CD4-positive, alpha-beta memory T cell (primary cell): ENCODE measurements around the gene RBM19. TPM values are rescaled to one million over a fixed set of nuclear protein-coding genes. Genes with fewer than 3 reads are reported as not detected.

Experiments
- CTCF ChIA-PET: fragments of 350-600 bp; sonication (Branson Sonifier 250); formaldehyde crosslinking; loops from one replicate; lab custom pipeline; 2021; ENCODE audit warnings: inconsistent platforms; ENCODE audit not compliant: partially characterized antibody; lab: Charles Lee
- POLR2A ChIA-PET: fragments of 350-600 bp; sonication (Branson Sonifier 250); formaldehyde crosslinking; loops from one replicate; lab custom pipeline; 2021; ENCODE audit not compliant: partially characterized antibody; lab: Charles Lee
- DNase-seq, 5 donors: peaks; one replicate each; pipeline versions ENCODE4 v3.0.0 to v3.0.0-alpha.2; 2020 to 2022; ENCODE audit warnings: mixed read lengths in 1 of 5
- H3K27ac ChIP-seq: one replicate; pipeline ENCODE4 v1.7.0; 2013; ENCODE audit warnings: low read depth, low read length
- H3K27me3 ChIP-seq: 2 replicates; pipeline ENCODE4 v1.7.0; 2013; ENCODE audit warnings: mild to moderate bottlenecking, low read length, moderate library complexity; ENCODE audit not compliant: insufficient read depth
- H3K36me3 ChIP-seq: 2 replicates; pipeline ENCODE4 v1.7.0; 2013; ENCODE audit warnings: mild to moderate bottlenecking, low read length, moderate library complexity; ENCODE audit not compliant: insufficient read depth
- H3K4me1 ChIP-seq: 2 replicates; pipeline ENCODE4 v1.7.0; 2013; ENCODE audit warnings: mild to moderate bottlenecking, low read length, moderate library complexity; ENCODE audit not compliant: insufficient read depth
- H3K4me3 ChIP-seq, 2 donors: one replicate each; pipeline ENCODE4 v1.7.0; 2013; ENCODE audit warnings: low read length in 2 of 2, mild to moderate bottlenecking in 1 of 2
- H3K9me3 ChIP-seq, 2 donors: one replicate each; pipeline ENCODE4 v1.7.0; 2013; ENCODE audit warnings: low read length in 2 of 2, control low read depth in 1 of 2; ENCODE audit not compliant: control insufficient read depth in 1 of 2
- H3K27ac Mint-ChIP-seq, 7 donors: one replicate each; pipeline ENCODE4 v1.8.0; 2020 to 2021; ENCODE audit warnings: mixed read lengths in 7 of 7, mild to moderate bottlenecking in 6 of 7, inconsistent platforms in 3 of 7, moderate library complexity in 3 of 7
- H3K27me3 Mint-ChIP-seq, 2 donors: one replicate each; pipeline ENCODE4 v1.8.0; 2020 to 2021; ENCODE audit warnings: mixed read lengths in 2 of 2
- H3K36me3 Mint-ChIP-seq, 2 donors: one replicate each; pipeline ENCODE4 v1.8.0; 2020 to 2021; ENCODE audit warnings: mixed read lengths in 2 of 2, inconsistent platforms in 1 of 2, mild to moderate bottlenecking in 1 of 2
- H3K4me1 Mint-ChIP-seq, 4 donors: one replicate each; pipeline ENCODE4 v1.8.0; 2020 to 2021; ENCODE audit warnings: mixed read lengths in 4 of 4, mild to moderate bottlenecking in 1 of 4
- H3K4me3 Mint-ChIP-seq, 8 donors: one replicate each; pipeline ENCODE4 v1.8.0; 2020 to 2021; ENCODE audit warnings: mixed read lengths in 8 of 8, mild to moderate bottlenecking in 7 of 8, moderate library complexity in 6 of 8, inconsistent platforms in 3 of 8
- H3K9me3 Mint-ChIP-seq, 8 donors: one replicate each; pipeline ENCODE4 v1.8.0; 2020 to 2021; ENCODE audit warnings: mixed read lengths in 8 of 8, mild to moderate bottlenecking in 5 of 8, inconsistent platforms in 3 of 8, moderate library complexity in 1 of 8
- intact Hi-C: fragments of 100-400 bp; cut with micrococcal nuclease; formaldehyde crosslinking; loops from one replicate; pipeline ENCODE4 v1.15.1; 2023
- polyA plus RNA-seq, 2 donors: library from polyadenylated mRNA; unstranded; fragments of 300-500 nt; fragmentation: Illumina TruSeq; gene quantifications; one replicate each; pipeline ENCODE4 v1.2.3, GENCODE V29; 2021
- total RNA-seq, 2 experiments: library from RNA; stranded (reverse); gene quantifications; one replicate each; pipeline ENCODE4 v1.2.3, GENCODE V29; 2021

RBM19 gene
- total and polyA plus RNA-seq, 4 experiments from 2014 or later: 2.9 to 78.4 (median 42.4) TPM

DNA sequence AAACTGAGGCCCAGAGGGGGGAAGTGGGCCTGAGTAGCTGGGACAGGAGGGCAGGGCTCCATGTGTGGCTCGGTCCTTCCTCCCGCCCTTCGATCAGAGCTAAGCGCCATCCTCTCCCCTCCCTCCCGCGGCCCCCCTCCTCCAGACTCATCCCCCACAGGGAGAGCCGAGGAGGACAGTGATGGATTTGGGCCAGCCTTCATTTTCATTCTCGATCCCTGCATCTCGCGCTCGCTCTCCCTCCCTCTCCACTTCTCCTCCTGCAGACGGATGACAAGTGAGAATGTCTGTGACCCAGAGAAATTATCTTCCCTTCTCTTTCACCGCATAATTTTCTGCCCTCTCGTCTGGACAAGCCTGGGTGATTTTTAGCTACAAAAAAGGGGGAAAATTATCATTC is 183.3 kb downstream of the RBM19 start:
- Mint-ChIP-seq H3K27ac (no peak overlapping the region), H3K27me3 (peaks cover 24 to 30% of the 10 kb centered on the region in 2 donors), H3K4me3 (no peak overlapping the region), H3K36me3 (peaks cover 0 to 4% of the 10 kb centered on the region in 2 donors), H3K9me3 (peaks cover 0 to 34% (median 9%) of the 10 kb centered on the region in 8 donors), H3K4me1 (no peaks in the 10 kb centered on the region)
- no peaks in the 10 kb centered on the region for H3K4me1 ChIP-seq
- POLR2A ChIA-PET: no interaction called here
- H3K9me3 ChIP-seq: no peaks in the 10 kb centered on the region
- H3K27ac ChIP-seq: no peak overlapping the region
- intact Hi-C loops: no loop called here
- H3K36me3 ChIP-seq: no peaks in the 10 kb centered on the region
- no peak overlapping the region for H3K4me3 ChIP-seq
- no peak for DNase-seq
- no peaks in the 10 kb centered on the region for H3K27me3 ChIP-seq
- CTCF ChIA-PET: no interaction called here

DNA sequence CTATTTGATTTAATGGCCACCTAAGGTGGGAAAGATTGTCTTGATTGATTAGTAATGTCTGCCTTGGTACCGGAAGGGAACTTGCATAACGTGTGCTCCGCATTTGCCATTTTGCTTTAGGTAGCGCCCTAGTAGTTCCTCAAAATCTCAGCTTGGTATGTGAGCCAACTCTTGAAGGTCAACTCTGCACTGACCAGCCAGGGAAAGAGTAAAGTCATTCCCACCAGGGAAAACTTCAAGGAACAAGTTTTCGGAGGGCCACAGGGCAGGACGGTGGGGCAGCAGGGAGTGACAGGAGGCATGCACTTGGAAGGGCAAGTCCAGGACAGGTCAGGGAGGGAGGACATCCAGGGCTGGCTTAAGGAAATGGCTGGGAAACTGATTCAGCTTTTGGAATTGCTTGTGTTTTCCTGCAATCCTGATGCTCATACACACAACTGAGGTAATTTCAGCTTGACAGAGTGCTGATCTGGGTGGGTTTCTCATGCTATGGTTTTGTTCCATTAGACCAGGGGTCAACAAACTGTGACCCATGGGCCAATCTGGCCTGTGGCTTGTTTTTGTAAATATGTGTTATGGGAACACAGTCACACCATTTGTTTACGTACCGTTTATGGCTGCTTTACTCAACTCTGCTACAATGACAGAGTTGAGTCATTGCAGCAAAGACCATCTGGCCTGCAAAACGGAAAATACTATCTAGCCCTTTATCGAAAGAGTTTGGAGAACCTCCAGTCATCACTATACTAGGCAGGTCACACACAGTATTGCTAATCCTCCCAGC is 184.5 kb downstream of the RBM19 start:
- H3K9me3 ChIP-seq: no peaks in the 10 kb centered on the region
- no peaks in the 10 kb centered on the region for H3K36me3 ChIP-seq
- no peak overlapping the region for H3K4me3 ChIP-seq
- H3K27ac Mint-ChIP-seq: no peak overlapping the region
- H3K36me3 Mint-ChIP-seq: peaks cover 0 to 4% of the 10 kb centered on the region in 2 donors
- intact Hi-C loops: no loop called here
- no peaks in the 10 kb centered on the region for H3K4me1 Mint-ChIP-seq
- H3K4me1 ChIP-seq: no peaks in the 10 kb centered on the region
- peaks cover 24 to 30% of the 10 kb centered on the region in 2 donors for H3K27me3 Mint-ChIP-seq
- no peaks in the 10 kb centered on the region for H3K27me3 ChIP-seq
- DNase-seq: no peak
- peaks cover 0 to 25% (median 8%) of the 10 kb centered on the region in 8 donors for H3K9me3 Mint-ChIP-seq
- H3K4me3 Mint-ChIP-seq: no peak overlapping the region
- POLR2A ChIA-PET: no interaction called here
- CTCF ChIA-PET: no interaction called here
- no peak overlapping the region for H3K27ac ChIP-seq

DNA sequence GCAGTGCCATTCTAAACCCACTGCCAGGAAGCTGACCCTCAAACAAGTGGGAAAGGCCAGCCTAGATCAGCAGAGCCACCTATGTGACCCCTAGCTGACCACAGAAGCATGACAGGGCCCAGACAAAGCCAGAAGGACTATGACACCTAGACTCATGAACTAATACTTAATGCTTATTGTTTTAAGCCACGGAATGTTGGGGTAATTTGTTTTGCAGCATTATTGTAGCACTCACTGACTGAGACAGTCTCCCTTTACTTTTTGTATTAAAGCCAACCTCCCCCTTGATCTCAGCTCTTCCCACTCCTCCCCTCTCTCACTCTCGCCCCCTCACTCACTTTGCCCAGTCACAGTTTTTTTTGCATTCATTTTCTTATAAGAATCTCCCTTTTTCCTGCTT is 186.4 kb downstream of the RBM19 start:
- H3K27me3 Mint-ChIP-seq: peaks cover 21 to 30% of the 10 kb centered on the region in 2 donors

DNA sequence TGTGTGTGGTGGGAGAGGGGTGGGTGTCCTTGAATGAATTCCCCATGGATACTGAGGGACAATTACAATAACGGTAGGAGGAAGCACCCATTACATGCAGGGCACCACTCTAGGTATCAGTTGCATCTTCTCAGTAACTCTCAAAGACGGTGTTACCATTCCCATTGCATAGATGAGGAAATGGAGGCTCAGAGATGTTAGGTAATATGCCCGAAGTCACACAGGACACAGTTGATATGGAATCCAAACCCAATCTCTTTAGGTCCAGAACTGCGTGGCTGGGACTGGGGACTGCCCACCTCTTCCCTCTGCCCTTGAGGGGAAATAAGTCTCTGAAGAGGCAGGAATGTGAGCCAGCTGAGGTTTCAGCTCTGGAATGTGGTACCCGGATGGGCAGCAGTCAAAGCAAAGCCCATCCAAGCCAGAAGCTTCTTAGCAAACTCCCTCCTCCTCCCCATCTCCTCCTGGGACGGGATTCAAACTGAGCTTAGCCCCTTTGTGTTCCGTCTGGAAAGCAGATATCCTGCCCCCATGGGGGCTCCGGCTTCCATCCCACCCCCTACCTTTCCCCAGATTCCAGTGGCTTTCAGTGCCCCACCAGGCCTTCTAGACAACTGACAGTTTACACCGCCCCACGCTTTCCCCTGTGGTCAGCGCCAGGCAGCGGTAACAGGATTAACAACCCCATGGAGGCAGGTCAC is 187.5 kb downstream of the RBM19 start:
- no peaks in the 10 kb centered on the region for H3K4me1 ChIP-seq
- no peaks in the 10 kb centered on the region for H3K36me3 ChIP-seq
- ChIA-PET CTCF (no interaction called here), POLR2A (no interaction called here)
- Mint-ChIP-seq H3K27ac (no peak overlapping the region), H3K27me3 (peaks cover 20 to 30% of the 10 kb centered on the region in 2 donors), H3K9me3 (peaks cover 0 to 28% (median 6%) of the 10 kb centered on the region in 8 donors), H3K4me1 (no peaks in the 10 kb centered on the region), H3K36me3 (peaks cover 0 to 4% of the 10 kb centered on the region in 2 donors), H3K4me3 (no peak overlapping the region)
- no peaks in the 10 kb centered on the region for H3K9me3 ChIP-seq
- H3K4me3 ChIP-seq: no peak overlapping the region
- DNase-seq: no peak
- no peaks in the 10 kb centered on the region for H3K27me3 ChIP-seq
- no peak overlapping the region for H3K27ac ChIP-seq
- intact Hi-C loops: no loop called here

More for the DNA sequence above, 186.4 kb downstream of the RBM19 start:
- H3K36me3 ChIP-seq: no peaks in the 10 kb centered on the region
- ChIA-PET CTCF (no interaction called here), POLR2A (no interaction called here)
- no peak overlapping the region for H3K4me3 Mint-ChIP-seq
- no peak overlapping the region for H3K27ac Mint-ChIP-seq
- H3K27ac ChIP-seq: no peak overlapping the region
- no peaks in the 10 kb centered on the region for H3K4me1 Mint-ChIP-seq
- H3K4me1 ChIP-seq: no peaks in the 10 kb centered on the region
- peaks cover 0 to 26% (median 5%) of the 10 kb centered on the region in 8 donors for H3K9me3 Mint-ChIP-seq
- H3K9me3 ChIP-seq: no peaks in the 10 kb centered on the region
- H3K27me3 ChIP-seq: no peaks in the 10 kb centered on the region
- intact Hi-C loops: no loop called here
- H3K4me3 ChIP-seq: no peak overlapping the region
- DNase-seq: no peak
- H3K36me3 Mint-ChIP-seq: peaks cover 0 to 4% of the 10 kb centered on the region in 2 donors

DNA sequence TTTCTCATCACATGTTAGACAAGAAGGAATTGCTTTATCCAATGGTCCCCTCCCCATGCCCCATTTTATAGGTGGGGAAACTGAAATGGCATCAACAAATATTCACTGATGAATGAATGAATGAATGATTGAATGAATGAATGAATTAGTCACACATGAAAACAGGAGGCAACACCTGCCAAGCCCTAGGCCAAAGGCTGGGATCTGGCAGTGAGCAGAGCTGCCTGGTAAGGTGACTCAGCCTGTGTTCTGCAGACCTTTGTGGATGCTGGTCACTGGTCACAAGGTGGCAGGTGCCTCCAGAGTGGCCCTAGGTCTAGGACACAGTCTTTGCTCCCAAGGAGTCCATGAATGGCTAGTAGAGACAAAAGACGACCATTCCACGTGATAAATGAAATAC is 188.4 kb downstream of the RBM19 start:
- Mint-ChIP-seq H3K27me3 (peaks cover 18 to 28% of the 10 kb centered on the region in 2 donors), H3K4me3 (no peak overlapping the region), H3K9me3 (peaks cover 0 to 30% (median 6%) of the 10 kb centered on the region in 8 donors), H3K4me1 (no peaks in the 10 kb centered on the region), H3K27ac (no peak overlapping the region), H3K36me3 (peaks cover 0 to 4% of the 10 kb centered on the region in 2 donors)
- Histone ChIP-seq H3K9me3 (no peaks in the 10 kb centered on the region), H3K36me3 (no peaks in the 10 kb centered on the region), H3K27me3 (no peaks in the 10 kb centered on the region), H3K4me1 (no peaks in the 10 kb centered on the region), H3K27ac (no peak overlapping the region), H3K4me3 (no peak overlapping the region)
- CTCF ChIA-PET: no interaction called here
- no peak for DNase-seq
- intact Hi-C loops: no loop called here
- POLR2A ChIA-PET: no interaction called here

- H3K4me1 ChIP-seq: no peaks in the 10 kb centered on the region
- Mint-ChIP-seq H3K27me3 (peaks cover 18 to 23% of the 10 kb centered on the region in 2 donors), H3K27ac (no peak overlapping the region), H3K9me3 (peaks cover 0 to 28% (median 6%) of the 10 kb centered on the region in 8 donors), H3K4me1 (no peaks in the 10 kb centered on the region), H3K4me3 (no peak overlapping the region), H3K36me3 (peaks cover 0 to 4% of the 10 kb centered on the region in 2 donors)
- H3K4me3 ChIP-seq: no peak overlapping the region
- no peaks in the 10 kb centered on the region for H3K9me3 ChIP-seq
- H3K27me3 ChIP-seq: no peaks in the 10 kb centered on the region
- intact Hi-C loops: no loop called here
- ChIA-PET CTCF (no interaction called here), POLR2A (no interaction called here)
- H3K27ac ChIP-seq: no peak overlapping the region
- DNase-seq: no peak
- no peaks in the 10 kb centered on the region for H3K36me3 ChIP-seq
Observed at GRCh38 chr12:113776536-113776935, 189.6 kb downstream of the RBM19 start.

DNA sequence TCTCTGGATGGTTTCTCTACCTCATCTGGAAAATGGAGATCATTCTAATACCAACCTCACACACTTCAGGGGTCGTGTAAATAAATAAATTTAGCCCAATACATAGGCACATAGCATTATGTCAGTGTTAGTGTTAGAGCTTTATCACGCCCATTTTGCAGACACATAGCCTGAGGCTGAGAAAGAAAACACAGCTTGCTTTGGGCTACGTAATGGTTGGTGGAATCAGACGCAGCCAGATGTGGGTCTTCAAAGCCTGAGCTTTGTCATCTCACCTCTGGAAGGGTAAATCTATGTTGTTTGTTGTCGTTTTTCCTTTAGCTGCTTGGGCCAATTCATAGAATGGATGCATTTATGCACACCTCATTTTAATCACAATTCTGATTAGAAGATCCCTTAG is 191.6 kb downstream of the RBM19 start:
- Mint-ChIP-seq H3K4me1 (no peaks in the 10 kb centered on the region), H3K27ac (no peak overlapping the region), H3K36me3 (no peaks in the 10 kb centered on the region), H3K27me3 (peaks cover 9 to 18% of the 10 kb centered on the region in 2 donors), H3K9me3 (peaks cover 0 to 19% (median 3%) of the 10 kb centered on the region in 8 donors), H3K4me3 (peak overlapping the region in 1 of 8 donors; percentile 59)
- ChIA-PET CTCF (no interaction called here), POLR2A (no interaction called here)
- H3K4me1 ChIP-seq: no peaks in the 10 kb centered on the region
- no peak overlapping the region for H3K27ac ChIP-seq
- H3K36me3 ChIP-seq: no peaks in the 10 kb centered on the region
- no peaks in the 10 kb centered on the region for H3K27me3 ChIP-seq
- intact Hi-C loops: no loop called here
- no peaks in the 10 kb centered on the region for H3K9me3 ChIP-seq
- DNase-seq: no peak
- H3K4me3 ChIP-seq: no peak overlapping the region
